Lower leg skin (tissue), 3 donors: ENCODE measurements around the gene COPZ1.

ENCODE experiments used
- POLR2A ChIP-seq, 2 donors: fragments of 450-650 bp; IDR thresholded peaks; one replicate each; pipeline ENCODE4 v1.6.1; 2016 to 2017; ENCODE audit warnings: antibody characterized with exemption in 2 of 2, mild to moderate bottlenecking in 1 of 2, moderate library complexity in 1 of 2
- TF ChIP-seq, protein P1 (sequence below), 3 donors: fragments of 450-650 bp; IDR thresholded peaks; one replicate each; pipeline ENCODE4 v1.5.1; 2016; ENCODE audit warnings: antibody characterized with exemption in 3 of 3, mild to moderate bottlenecking in 3 of 3, moderate library complexity in 2 of 3

- TF ChIP-seq, protein P1, sequence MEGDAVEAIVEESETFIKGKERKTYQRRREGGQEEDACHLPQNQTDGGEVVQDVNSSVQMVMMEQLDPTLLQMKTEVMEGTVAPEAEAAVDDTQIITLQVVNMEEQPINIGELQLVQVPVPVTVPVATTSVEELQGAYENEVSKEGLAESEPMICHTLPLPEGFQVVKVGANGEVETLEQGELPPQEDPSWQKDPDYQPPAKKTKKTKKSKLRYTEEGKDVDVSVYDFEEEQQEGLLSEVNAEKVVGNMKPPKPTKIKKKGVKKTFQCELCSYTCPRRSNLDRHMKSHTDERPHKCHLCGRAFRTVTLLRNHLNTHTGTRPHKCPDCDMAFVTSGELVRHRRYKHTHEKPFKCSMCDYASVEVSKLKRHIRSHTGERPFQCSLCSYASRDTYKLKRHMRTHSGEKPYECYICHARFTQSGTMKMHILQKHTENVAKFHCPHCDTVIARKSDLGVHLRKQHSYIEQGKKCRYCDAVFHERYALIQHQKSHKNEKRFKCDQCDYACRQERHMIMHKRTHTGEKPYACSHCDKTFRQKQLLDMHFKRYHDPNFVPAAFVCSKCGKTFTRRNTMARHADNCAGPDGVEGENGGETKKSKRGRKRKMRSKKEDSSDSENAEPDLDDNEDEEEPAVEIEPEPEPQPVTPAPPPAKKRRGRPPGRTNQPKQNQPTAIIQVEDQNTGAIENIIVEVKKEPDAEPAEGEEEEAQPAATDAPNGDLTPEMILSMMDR (IDR thresholded peaks at IDR 0.05), result no peak
- TF ChIP-seq POLR2A (IDR thresholded peaks at IDR 0.05), result no peak
Observed at GRCh38 chr12:54397157-54397556, 72.2 kb downstream of the COPZ1 start.
